ENCODE results near the gene TBX1. TPM values are rescaled to one million over a fixed set of nuclear protein-coding genes. Genes with fewer than 3 reads are reported as not detected.
"Not testable (repeated sequence)": the region's sequence is repeated elsewhere in the genome, so short reads cannot be mapped to it uniquely, and the experiment has no call there.

The TBX1 gene
- total RNA-seq, 1 donor from 2014 or later, result not detected

DNA sequence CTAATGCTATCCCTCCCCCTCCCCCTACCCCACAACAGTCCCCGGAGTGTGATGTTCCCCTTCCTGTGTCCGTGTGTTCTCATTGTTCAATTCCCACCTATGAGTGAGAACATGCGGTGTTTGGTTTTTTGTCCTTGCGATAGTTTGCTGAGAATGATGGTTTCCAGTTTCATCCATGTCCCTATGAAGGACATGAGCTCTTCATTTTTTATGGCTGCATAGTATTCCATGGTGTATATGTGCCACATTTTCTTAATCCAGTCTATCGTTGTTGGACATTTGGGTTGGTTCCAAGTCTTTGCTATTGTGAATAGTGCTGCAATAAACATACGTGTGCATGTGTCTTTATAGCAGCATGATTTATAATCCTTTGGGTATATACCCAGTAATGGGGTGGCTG, 16.6 kb downstream of the TBX1 start:
- intact Hi-C loops (cut with micrococcal nuclease), result not testable (repeated sequence)

DNA sequence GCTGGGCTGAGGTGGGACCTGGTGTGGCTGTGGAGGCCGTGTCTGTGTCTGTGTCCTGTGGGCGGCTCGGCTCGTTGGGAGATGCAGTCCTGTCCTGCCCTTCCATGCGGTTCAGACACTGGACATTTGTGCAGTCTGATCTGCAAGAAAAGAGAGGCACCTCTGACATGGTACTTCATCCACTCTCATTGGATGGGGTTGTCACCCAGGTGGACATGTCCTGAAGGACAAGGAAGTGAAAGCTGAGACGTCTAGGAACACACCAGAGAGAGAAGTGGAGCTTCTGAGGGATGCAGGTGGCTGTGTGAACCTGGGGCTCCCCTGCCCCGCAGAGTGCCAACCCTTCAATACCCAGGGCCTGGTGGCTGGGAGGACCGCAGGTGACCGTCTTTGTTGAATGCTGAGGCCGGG, 18.4 kb downstream of the TBX1 start:
- intact Hi-C loops (cut with micrococcal nuclease), result no loop called here

DNA sequence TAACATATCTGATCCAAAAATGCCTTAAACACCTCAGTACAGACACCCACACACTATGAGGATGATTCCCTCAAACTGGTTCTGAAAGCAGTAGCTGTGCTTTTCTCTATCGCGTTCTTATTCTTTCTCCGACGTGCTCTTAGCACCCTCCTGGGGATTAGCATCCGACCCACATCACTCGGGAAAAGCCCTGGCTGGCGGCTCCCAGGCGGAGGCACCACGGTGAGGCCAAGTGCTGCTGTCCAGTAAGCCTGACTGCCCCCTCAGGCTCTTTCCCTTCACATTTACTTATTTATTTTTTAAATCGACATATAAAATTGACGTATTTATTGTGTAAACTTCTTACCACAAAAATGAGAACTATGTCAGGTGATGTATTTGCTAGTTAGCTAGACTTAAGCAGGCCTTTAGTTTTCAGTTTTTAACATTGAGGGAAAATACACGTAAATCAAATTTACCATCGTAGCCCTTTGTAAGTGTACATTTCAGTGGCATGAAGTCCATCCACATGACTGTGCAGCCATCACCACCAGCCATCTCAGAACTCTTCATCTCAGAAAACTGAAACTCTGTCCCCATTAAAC, 19.2 kb downstream of the TBX1 start:
- intact Hi-C loops (cut with micrococcal nuclease), result no loop called here

DNA sequence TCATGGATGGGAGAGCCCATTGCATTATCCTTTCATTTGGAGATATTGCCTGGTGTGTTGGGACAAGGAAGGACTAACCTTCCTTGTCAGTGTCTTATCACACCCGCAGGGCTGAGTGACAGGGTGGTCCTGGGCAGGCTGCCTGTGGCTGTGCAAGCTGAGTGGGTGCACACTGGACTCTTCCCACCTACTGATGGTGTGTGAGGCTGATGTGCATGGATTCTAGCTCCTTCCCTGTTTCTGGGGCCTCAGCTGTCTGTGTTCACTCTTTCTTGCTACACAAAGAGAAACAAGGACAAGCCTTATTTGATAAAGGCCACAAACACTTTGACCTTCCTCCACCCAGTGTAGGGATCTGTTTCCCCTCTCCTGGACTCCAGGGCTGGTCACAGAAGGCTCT, 22.0 kb downstream of the TBX1 start:
- intact Hi-C loops (cut with micrococcal nuclease), result no loop called here

DNA sequence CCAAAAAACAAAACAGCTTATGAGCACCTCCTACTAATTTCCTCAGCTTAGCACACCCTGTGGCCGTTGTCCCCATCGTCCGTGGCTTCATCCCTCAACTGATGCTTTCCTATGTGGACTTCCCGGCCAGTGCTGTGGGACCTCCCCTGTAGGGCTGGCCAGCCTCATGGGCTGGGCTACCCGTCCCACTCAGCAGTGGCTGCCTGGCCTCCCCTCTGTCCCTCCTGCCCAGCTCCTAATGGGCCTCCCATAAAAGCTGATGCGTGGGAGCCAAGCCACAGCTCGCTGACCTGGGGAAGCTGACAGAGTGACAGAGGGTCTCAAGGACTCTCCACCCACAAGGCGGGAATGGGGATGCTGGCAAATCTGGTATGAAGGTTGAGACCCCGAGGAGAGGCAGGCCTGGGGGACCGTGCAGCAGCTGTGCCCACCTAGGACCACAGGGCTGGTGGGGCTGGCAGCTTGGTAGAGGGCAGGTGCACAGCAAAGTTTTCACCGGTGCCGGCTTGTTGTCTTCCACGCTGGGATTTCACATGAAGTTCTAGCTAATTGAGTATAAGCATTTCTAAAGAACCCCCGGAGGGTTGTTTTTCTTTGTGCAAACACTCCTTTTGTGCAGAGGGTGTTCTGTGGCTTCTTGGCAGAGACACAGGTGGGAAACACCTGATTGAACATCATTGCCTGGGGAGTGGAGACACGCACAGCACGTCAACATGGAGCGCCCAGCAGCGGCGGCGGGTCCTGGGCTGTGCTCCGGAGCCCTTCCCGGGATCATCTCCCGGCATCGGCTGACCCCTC, 23.2 kb downstream of the TBX1 start:
- intact Hi-C loops (cut with micrococcal nuclease), result no loop called here

DNA sequence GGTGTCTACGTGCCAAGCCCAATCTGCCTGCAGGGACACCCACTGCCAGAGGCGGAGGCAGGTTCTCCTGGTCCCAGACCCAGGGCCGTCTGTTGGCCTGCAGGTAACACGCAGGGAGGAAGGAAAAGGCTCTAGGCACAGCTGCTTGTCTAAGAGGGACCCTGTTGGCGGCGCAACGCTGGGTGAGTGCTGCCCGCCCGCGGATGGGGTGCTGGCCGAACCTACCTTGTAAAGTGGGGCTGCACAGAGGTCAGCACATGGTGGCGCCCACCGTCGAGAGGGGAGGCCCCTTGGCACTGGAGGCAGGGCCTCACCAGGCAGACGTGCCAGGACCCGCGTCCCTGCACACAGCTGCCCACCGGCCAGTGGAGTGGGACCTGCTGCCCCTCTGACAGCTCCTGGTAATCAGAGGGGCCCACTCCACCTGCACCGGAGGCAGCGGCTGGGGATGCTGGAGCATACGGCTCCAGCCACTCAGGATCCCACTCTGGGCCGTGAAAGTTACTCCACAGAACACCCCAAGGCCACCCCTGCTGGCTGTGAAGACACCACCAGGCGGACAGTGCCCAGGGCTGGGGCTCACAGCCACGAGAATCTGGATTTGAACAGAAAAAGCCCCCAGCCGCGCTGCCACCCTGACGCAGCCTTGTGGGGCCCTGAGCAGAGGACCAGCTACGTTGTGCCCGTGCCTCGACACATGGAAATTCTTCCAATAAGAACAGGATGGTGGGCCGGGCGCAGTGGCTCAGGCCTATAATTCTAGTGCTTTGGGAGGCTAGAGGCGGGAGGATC, 24.0 kb downstream of the TBX1 start:
- intact Hi-C loops (cut with micrococcal nuclease), result no loop called here

DNA sequence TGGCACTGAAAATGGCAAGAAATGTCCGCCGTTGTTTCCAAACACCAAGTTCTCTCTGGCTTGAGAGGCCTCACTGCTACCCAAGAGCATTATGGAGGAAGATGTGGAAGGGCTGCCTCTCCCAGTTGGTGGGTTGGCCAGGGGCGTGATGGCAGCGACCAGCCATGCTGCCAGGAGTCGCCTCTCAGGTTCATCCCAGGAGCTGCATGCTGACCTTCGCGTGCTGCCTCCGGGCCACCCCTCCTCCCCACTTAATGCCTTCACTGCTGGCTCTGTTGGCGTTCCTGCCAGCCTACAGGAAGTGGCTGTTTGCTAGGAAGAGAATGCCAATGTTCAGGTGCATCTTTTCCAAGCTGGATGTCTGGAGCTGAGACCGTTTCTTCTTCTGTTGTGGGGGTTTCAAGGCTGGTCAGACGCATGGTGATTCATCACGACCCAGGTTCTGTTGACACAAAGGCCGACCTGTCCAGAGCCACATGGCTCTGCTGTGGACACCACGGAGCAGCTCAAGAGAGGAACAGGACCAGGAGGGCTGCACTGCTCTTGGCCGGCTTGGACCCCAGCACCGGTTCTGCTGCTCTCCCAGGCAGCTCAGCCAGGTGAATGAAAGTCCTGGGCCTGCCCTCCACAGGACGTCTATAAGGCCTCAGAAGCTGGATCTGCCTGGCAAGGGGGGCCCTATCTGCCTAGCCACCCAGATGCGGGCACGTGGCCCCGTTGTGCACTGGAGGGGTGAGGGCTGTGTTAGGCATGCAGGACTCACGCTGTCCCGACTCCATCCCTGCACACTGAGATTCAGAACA, 25.1 kb downstream of the TBX1 start:
- intact Hi-C loops (cut with micrococcal nuclease), result no loop called here

DNA sequence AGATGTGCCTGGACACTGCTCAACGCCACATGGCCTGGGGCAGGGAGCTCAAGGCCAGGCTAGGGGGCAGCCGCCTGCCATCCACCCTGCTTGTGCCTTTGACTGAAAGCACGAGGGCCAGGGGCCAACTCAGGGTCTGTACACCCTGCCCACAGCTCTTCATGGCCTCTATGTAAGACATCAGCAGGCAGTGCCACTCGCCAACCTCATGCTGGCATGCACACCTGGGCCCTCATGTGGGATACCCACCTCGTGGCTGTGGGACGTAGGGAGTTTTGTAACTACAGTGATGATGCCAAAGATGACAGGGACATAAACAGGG, 25.6 kb downstream of the TBX1 start:
- intact Hi-C loops (cut with micrococcal nuclease), result no loop called here

DNA sequence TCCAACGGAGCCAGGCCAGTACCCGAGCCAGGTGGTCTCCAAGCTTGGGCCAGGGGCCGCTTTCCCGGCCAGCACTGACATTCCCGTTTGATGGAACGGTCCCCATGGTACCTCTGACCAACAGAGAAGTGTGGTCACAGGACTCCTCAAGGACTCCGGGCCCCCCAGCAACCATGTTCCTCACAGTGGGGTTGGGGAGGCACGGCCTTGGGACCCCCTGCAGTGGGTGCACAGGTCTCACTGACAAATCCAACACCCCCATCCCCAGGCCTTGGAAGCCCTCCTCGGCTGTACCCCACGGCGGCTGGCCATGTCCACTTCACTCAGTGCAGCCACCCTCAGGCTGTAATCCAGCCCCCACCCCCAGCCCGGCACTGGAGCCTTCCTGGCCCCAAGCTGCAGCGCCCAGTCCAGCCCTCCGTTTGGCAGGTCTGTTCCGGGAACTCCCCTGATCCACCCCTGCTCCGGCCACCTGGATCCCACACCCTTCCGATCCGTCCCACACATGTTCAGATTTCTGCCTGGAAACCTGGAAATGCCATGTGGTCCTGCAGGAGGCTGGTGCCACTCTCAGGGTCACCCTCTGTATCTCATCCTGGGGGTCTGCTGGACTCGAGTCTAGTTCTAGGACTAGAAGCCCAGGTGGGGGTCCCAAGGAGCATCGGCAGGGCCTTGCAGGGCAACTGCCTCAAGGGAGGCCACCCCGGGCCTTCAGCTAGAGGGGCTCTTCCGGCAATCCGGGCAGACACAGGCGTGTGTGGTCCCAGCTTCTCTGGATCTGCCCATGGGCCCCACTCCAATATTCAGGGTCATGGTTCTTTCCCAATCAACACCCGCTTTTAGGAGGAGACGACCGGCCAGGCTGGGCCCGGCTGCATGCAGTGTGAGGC, 26.6 kb downstream of the TBX1 start:
- intact Hi-C loops (cut with micrococcal nuclease), result no loop called here

DNA sequence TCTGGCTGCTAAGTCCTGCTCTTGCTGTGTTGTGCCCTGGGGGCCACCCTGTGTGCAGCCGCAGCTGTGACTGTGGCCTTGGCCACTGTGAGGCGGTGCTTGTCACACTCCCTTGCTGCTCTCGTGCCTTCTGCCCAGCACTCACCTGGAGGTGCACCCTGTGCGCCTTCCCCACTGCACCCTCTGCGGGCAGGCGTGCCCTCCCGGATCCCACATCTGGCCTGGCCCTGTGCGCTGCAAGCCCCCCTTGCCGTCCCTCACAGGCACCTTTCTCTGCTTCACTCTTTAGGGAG, 27.2 kb downstream of the TBX1 start:
- intact Hi-C loops (cut with micrococcal nuclease), result no loop called here

DNA sequence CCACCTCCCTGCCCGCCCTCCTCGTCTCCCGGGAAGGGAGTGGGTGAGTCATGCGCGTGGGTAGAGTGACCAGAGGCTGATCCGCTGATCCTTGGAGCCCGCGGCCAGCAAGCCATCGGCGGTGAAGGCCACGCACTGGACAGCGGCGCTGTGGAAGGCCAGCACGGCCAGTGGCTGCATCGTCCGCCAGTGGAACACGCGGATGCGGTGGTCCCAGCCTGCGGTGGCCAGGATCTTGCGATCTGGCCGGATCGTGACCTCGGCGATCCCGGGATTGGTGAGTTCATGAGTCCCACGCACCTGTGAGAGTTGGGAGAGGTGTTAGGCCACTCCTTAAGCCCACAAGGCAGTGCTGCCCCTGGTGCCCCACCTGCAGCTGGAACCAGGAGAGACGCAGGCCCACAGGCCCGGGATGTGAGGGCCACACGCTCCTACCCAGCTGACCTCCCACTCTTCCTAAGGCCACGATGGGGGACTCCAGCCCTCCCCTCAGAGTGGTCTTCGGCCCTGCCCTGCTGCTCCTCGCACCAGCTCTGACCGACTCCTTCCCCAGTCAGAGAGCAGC, 28.2 kb downstream of the TBX1 start:
- intact Hi-C loops (cut with micrococcal nuclease), result no loop called here

DNA sequence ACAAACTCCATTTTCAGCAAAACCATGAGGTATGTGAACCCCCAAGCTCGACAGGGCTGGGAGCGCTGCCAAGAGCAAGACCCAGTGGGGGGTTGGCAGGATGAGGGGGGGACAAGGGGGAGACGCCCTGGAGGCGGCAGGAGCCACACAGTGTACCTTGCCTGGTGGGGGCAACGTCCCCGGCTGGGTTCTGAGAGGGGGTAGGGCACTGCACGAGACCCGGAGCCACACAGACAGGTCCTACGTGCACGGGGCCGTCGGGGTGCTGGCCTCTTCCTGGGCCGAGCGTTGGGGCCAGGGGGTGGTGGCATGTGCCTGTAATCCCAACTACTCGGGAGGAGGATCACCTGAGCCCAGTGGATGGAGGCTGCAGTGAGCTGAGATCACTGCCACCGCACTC, 28.8 kb downstream of the TBX1 start:
- intact Hi-C loops (cut with micrococcal nuclease), result no loop called here

DNA sequence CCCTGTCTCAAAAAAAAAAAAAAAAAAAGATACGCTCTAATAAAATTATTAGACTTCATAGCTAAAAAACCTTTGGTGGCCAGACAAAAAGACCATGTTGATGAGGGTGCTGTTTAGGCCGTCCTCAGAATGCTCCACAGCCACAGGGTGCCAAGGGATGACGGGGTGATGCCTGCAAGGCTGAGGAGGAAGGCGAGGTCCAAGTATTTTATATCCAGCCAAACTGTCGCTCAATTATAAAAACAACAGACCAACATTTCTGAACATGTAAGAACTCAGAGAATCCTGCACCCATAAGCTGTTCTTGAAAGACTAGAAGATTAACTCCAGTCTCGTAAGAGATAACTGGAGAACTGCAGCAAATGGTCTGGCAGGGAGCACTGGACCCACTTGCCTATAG, 29.2 kb downstream of the TBX1 start:
- intact Hi-C loops (cut with micrococcal nuclease), result loop anchor here (1.0 kb wide), 1 partner anchor 41 kb away; no protein-coding TSS in a partner anchor

DNA sequence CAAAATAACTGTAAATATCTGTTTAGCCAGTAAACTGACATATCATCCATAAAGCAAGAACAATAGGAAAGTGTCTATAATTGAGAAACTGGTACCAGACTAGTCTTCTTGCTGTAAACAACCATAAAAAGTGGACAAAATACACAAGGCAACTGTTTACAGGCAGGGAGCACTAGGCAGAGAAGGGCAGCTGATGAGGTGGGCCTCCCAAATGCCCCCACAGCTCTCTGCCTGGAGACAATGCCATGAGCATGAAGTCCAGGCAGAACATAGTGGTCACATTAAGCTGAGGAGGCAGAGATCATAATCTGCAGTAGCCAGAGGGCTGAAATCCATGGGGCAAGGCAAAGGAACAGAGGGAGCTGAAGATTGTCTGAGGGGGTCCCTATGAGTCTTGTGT, 30.7 kb downstream of the TBX1 start:
- intact Hi-C loops (cut with micrococcal nuclease), result no loop called here

DNA sequence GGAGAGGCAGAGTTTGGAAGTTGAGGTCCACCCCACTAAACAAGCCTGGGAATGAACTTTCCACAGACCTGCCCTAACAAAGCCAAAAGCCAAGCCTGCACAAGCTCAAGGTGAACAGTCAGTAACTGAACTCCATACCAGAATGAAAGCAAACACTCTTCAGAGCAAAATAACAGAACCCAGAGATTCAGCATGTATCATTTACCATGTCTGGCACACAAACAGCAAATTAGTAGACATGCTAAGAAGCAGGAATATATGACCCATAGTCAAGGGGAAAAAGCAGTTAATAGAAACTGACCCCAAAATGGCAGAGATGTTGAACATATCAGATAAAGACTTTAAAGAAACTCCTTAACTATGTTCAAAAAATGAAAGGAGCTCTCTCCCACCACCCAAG, 31.3 kb downstream of the TBX1 start:
- intact Hi-C loops (cut with micrococcal nuclease), result no loop called here

DNA sequence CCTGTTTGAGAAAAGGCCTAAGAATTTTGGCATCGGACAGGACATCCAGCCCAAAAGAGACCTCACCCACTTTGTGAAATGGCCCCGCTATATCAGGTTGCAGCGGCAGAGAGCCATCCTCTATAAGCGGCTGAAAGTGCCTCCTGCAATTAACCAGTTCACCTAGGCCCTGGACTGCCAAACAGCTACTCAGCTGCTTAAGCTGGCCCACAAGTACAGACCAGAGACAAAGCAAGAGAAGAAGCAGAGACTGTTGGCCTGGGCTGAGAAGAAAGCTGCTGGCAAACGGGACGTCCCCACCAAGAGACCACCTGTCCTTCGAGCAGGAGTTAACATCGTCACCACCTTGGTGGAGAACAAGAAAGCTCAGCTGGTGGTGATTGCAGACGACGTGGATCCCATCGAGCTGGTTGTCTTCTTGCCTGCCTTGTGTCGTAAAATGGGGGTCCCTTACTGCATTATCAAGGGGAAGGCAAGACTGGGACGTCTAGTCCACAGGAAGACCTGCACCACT, 31.9 kb downstream of the TBX1 start:
- intact Hi-C loops (cut with micrococcal nuclease), result not testable (repeated sequence)

DNA sequence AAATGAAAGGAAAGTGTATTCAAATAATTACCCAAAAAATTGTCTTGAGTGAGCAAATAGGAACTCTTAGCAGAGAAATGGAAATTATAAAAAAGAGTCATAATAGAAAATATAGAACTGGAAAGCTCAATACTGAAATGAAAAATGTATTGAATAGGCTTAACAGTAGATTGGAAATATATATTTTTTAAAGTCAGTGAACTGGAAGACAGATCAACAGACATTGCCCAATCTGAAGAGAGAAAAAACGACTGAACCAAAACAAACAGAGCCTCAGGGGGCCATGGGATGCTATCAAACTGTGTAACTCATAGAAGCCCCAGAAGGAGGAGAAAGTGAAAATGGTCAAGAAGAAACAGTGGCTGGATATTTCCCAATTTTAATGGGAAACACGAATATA, 32.6 kb downstream of the TBX1 start:
- intact Hi-C loops (cut with micrococcal nuclease), result no loop called here

DNA sequence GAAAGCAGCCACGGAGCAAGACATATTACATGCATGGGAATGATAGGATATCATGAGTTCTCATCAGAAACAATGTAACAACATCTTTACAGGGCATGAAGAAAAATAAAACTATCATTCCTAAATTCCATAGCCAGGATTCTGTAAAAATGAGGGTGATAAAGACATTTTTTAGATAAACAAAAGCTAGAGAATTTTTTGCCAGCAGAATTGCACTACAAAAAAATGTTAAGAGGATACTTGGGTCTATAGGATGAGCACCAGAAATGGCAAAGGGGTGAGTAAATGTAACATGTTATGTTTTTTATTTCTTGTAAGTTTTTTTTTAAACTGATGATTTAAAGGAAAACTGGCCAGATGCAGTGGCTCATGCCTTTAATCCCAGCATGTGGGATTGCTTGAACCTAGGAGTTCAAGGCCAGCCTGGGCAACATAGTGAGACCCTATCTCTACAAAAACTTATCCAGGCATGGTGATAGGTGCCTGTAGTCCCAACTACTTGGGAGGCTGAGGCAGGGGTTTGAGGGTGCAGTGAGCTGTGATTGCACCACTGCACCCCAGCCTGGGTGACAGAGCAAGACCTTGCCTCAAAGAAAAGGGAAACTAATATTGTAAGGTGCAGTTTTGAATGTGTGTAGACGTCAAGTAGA, 33.2 kb downstream of the TBX1 start:
- intact Hi-C loops (cut with micrococcal nuclease), result no loop called here

DNA sequence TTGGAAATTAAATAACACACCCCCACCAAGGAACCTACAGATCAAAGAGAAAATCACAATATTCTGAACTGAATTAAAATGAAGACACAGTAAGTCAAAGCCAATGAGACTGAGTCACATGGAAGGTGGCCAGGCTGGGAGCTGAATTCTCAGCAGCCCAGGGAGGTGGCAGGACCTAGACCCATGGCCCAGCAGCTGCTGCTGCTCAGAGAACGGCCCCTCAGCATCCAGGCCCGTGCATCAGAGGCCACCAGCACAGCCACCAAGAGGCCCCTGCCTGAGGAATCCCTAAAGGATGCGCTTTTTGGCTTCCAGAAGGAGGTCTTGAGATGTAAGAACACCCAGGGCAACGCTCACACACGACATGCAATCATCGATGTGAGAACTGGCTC, 35.0 kb downstream of the TBX1 start:
- intact Hi-C loops (cut with micrococcal nuclease), result no loop called here

DNA sequence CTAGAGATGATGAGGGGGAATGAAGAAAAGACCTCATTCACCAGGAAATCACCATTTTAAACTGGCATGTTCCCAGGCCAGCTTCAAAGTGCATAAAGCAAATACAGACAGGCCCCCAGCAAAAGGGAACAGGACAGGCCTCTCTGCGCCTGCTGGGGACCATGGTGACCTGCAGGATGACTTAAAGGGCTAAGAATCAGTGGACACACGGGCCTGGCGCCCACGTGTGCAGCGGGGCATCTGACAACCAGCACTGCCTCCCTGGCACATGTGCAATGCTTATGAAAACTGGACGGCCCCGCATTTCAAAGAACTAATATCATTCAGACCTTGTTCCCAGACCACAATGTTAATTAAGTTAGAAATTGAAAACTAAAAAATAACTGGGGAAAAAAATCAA, 35.6 kb downstream of the TBX1 start:
- intact Hi-C loops (cut with micrococcal nuclease), result no loop called here
